Measurements from ENCODE around the gene GBF1.

GRCh38 chr10:102234888-102235597 lies 10.3 kb upstream of the GBF1 start:
- TF ChIP-seq CTCF (IDR thresholded peaks at IDR 0.05), result no peak
- no peak for TF ChIP-seq POLR2A (IDR thresholded peaks at IDR 0.05)

Data from Peyer's patch (tissue), 4 donors.